ENCODE data around the gene POLR1H.

POLR1H gene

GRCh38 chr6:30060606-30061091 is 416 bp upstream of the POLR1H start:
- peak overlapping the region; percentile 70 for H3K4me3 ChIP-seq (ENCODE audit: low read depth, low read length)
- DNase-seq (ENCODE audit: low read depth), result peak; percentile 26
- TF ChIP-seq CTCF (IDR thresholded peaks at IDR 0.05; ENCODE audit: insufficient read depth, low read depth, low read length, missing control alignments), result no peak

- peak; percentile 62 for DNase-seq (ENCODE audit: low read depth)
Measured at GRCh38 chr6:30061858-30062458, 893 bp downstream of the POLR1H start.

GRCh38 chr6:30062471-30063178 is 1.6 kb downstream of the POLR1H start:
- DNase-seq (ENCODE audit: low read depth), result no peak
- H3K4me3 ChIP-seq (ENCODE audit: low read depth, low read length), result peak overlapping the region; percentile 70
- no peak for TF ChIP-seq CTCF (IDR thresholded peaks at IDR 0.05; ENCODE audit: insufficient read depth, low read depth, low read length, missing control alignments)

More at GRCh38 chr6:30061858-30062458, 893 bp downstream of the POLR1H start:
- no peak for TF ChIP-seq CTCF (IDR thresholded peaks at IDR 0.05; ENCODE audit: insufficient read depth, low read depth, low read length, missing control alignments)
- H3K4me3 ChIP-seq (ENCODE audit: low read depth, low read length), result peak overlapping the region; percentile 70

GRCh38 chr6:30063315-30063714 is 2.2 kb downstream of the POLR1H start:
- TF ChIP-seq CTCF (IDR thresholded peaks at IDR 0.05; ENCODE audit: insufficient read depth, low read depth, low read length, missing control alignments), result no peak
- no peak for DNase-seq (ENCODE audit: low read depth)
- no peak overlapping the region for H3K4me3 ChIP-seq (ENCODE audit: low read depth, low read length)

- H3K4me3 ChIP-seq (ENCODE audit: low read depth, low read length), result peak overlapping the region; percentile 75
- no peak for DNase-seq (ENCODE audit: low read depth)
- TF ChIP-seq CTCF (IDR thresholded peaks at IDR 0.05; ENCODE audit: insufficient read depth, low read depth, low read length, missing control alignments), result no peak
Measured at GRCh38 chr6:30066082-30066481, 5.0 kb downstream of the POLR1H start.

GRCh38 chr6:30066577-30067459 is 5.8 kb downstream of the POLR1H start, which contains the start of gene PPP1R11:
TSS of gene PPP1R11 (plus strand) at chr6:30067198. CDS start at chr6:30067411, 213 bp downstream.
- no peak for TF ChIP-seq CTCF (IDR thresholded peaks at IDR 0.05; ENCODE audit: insufficient read depth, low read depth, low read length, missing control alignments)
- peak; percentile 99 for DNase-seq (ENCODE audit: low read depth)

More at GRCh38 chr6:30066577-30067459, 5.8 kb downstream of the POLR1H start, which contains the start of gene PPP1R11:
- peak within 1 kb of the TSS; percentile 75 for H3K4me3 ChIP-seq (ENCODE audit: low read depth, low read length)
